HG03175 (cell line): ENCODE results near the gene PTBP1.

Source experiments
- ATAC-seq: cut with Tn5 transposase; IDR thresholded peaks from one replicate; pipeline ENCODE4 v1.9.1; 2021; ENCODE audit warnings: mild to moderate bottlenecking, moderate library complexity; ENCODE audit not compliant: unreplicated experiment

Gene PTBP1

GRCh38 chr19:795691-796581 lies 1.3 kb upstream of the PTBP1 start:
- ATAC-seq: no peak

DNA sequence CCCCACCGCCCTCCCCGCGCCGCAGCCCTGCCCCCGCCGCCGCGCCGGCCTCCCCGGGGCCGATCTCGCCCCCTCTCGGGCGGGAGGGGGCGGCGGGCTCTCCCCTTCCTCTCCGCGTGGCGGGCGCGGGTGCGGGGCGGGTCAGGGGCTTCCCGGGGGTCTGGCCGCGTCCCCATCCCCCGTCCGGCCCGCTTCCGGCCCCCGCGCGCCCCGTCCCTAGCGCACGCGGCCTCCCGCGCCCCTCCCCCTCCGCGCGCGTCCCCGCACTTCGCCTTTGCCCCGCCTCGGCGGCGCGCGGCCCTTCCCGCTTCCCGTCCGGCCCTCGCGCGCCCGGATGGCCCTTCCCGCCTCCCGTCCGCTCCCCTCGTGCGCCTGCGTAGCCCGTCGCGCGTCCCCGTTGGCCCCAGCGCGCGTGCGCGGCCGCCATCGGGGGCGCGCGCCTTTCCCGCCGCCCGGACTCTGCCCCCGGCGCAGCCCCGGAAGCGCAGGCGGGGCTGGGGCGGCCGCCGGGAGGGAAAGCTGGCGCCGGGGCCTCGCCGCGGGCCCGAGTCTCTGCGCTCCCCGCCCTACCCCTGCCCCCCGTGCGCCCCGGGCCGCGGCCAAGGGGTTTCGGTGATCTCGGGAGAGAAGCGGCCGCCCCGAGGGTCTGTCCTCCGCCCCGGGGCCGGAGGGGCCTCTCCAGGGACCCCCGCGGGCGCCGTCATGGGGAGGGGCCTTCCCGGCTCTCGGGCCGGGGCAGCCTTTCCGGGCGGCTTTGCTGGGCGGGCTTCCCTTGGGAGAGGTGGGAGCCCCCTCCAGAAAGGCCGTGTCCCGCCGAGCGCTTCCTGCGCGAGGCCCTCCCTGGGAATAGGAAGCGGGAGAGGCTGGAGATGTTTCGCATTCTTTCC lies 519 bp downstream of the PTBP1 start:
- peak; percentile 40 for ATAC-seq

DNA sequence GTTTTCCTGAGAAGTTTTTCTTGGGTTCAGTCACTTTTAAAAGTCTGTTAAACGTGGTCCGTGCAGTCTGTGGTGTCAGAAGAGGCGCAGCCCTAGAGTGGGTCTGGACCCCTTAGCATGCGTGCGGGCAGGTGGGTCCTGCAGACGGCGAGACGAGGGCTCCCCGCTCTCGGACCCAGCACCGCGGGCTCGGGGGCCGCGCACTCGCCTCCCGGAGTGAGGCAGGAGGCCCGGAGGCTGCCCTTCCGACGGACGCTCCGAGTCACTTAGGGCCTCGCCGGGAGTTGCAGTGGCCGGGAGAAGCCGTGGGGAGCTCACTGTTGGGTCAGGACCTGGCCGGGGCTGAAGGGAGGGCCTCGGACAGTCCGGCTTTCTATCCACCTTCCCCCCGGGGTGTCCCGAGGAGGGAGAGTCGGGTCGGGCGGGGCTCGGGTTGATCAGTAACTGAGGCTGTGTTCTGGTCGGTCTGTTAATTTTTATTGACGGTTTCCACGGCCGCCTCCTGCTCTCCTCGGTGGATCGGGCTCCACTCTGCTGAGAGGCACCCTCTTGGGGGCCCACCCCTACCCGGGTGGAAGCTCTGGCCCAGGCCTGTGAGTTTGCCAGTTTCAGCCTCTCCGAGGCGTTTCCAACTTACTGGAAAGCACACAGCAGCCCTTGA lies 1.3 kb downstream of the PTBP1 start:
- ATAC-seq: no peak

DNA sequence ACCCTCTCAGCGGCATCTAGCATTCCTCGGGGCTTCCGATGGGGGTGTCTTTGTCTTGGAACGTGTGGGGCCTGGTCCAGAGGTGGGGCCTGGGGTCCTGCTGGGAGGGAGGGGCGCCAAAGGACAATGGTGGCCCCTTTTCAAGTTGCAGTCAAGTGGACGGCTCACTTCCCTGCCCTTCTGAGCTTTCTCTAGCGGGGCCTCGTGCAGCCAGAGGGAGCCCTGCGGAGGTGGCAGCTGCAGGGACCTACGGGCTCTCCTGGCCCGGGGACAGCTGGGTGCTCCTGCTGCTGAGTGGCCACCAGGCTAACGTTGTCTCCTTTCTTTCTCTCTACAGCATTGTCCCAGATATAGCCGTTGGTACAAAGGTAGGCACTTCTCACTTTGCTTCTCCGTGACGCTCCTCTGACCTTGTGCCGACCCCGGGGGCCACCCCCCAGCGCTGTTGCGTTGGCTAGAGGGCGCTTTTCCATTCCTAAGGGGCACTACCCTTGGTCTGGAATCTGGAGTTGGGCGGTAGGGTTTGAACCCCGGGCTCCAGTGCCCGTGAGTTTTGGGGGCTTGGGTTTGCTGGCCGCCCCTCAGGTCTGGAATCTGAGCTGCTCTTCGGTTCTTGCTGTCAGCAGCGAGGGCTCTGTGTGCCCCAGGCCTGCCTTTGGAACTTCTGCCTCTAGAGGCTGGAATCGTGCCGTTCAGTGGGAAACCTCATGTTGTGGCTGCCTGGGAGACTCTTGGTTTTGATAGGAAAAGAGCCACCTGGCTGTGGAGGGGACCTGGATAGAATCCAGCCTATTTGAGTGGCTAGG lies 2.0 kb downstream of the PTBP1 start:
- ATAC-seq: no peak

- ATAC-seq: no peak
Observed at GRCh38 chr19:800360-801029, 3.2 kb downstream of the PTBP1 start.

DNA sequence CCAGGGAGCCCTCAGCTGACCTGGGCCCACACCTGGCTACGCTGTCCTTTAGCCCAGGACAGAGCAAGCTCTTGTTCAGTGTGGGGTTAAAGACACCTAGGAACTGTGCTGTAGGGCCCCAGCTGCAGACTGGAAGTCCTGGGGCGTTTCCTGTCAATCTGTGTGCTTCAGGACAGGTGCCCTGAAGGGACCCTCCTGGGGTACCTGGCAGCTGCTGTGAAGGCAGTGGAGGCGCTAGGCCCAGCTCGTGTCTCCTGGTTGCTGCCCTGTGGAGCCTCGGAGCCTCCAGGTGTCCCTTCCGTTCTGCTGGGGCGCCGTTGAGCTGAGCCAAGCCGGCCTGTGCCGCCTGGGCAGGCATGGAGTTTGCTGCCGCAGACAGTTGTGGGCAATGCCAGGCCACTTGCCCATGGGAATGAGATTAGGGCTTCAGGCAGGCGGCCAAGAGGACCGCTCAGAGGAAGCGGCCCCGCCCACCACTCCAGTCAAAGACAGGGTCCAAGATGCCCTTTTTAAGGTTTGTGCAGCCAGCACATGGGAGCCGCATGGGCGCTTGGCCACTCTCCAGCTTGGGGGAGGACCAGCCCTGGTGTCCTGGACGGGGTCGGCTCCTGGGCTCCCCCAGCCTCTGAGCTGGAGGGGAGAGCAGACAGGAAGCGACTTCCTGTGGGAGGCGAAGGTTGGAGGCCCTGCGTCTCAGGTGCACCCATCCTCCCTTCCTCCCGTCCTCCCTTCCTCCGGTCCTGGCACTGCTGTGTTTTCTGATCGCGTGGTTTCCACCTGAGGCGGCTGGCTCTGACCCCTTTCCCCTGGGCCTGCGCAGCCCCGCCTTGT lies 4.0 kb downstream of the PTBP1 start:
- ATAC-seq: no peak

- no peak for ATAC-seq
Observed at GRCh38 chr19:801861-802497, 4.7 kb downstream of the PTBP1 start.

DNA sequence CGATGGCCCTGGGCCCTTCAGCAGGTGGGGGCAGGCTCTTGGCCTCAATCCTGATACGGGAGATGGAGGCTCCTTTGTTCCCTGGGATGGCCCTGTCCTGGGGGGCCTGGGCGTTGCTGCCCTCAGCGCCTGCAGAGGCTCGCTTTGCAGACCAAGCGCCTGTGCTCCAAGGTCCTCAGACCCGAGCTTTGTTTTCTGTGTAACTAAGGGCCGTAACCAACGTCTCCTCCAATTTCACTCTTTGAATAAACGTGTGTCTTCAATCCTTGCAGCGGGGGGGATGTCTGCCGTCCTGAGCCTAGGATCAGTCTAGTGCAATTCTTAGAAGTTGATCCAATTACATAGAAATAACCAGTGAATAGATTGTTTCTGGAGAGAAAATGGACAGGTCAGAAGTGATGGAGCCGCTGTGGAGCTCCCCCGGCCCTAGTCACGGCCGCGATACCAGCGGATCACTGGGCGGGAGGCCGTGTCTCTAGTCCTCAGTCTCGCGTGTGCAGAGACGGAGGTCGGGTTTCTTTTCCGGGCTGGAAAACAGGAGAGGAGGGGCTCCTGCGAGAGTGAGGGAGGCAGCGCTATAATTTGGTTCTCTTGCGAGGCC lies 5.3 kb downstream of the PTBP1 start:
- ATAC-seq: no peak

DNA sequence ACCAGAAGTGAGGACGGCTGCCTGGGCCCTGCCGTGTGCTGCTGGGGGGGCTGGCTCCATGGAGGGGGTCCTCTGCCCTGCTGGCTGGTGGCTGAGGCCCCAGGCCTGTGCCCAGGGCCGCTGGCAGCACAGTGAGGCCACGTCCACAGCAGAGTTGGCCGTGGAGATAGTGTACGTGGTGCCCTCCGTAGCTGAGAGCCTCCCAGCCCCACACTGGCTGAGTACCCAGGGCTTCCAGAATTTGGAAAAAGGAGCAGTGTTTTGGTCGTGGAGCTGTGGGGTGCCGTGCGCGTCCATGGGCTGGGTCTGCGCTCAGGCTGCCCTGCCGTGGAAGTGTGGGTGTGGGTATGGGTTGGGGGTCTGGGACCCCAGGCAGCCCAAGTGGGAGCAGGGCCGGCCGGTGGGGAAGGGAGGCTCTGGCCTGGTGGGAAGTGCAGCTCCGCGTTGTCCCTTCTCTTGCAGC lies 5.9 kb downstream of the PTBP1 start:
- no peak for ATAC-seq

DNA sequence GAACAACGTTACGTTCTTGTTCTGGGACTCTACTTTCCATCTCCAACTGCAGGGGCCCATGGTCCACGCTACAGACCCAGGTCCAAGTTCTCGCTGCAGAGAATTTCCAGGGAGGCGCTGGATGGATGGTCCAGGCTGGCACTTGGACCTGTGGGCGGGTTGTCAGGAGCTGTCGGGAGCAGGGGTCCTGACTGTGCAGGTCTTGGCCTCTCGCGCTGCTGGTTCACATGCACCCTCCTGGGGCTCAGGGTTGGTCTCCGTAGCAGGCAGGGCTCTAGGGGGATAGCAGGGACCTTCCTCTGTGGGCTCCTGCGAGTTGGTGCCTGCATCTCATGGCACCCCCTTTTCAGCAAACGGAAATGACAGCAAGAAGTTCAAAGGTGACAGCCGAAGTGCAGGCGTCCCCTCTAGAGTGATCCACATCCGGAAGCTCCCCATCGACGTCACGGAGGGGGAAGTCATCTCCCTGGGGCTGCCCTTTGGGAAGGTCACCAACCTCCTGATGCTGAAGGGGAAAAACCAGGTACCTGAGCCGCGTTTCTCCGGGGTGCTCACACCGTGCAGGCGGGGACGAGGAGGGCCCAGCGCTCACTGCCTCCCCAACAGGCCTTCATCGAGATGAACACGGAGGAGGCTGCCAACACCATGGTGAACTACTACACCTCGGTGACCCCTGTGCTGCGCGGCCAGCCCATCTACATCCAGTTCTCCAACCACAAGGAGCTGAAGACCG lies 6.6 kb downstream of the PTBP1 start:
- no peak for ATAC-seq

DNA sequence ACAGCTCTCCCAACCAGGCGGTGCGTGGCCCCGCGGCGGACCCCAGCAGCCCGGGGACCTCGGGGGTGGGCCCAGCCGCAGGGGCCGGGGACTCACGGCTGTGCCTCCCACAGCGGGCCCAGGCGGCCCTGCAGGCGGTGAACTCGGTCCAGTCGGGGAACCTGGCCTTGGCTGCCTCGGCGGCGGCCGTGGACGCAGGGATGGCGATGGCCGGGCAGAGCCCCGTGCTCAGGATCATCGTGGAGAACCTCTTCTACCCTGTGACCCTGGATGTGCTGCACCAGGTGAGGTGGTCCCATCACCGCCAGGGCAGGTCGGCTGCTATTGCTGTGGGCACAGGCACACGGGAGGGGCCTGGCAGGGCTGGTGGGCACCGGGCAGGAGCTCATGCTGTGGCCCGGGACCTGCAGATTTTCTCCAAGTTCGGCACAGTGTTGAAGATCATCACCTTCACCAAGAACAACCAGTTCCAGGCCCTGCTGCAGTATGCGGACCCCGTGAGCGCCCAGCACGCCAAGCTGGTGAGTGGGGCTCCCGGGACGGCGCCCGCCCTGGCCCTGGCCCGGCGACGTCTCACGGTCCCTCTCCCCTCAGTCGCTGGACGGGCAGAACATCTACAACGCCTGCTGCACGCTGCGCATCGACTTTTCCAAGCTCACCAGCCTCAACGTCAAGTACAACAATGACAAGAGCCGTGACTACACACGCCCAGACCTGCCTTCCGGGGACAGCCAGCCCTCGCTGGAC lies 7.3 kb downstream of the PTBP1 start:
- no peak for ATAC-seq

- ATAC-seq: no peak
Observed at GRCh38 chr19:805166-805551, 7.9 kb downstream of the PTBP1 start.

DNA sequence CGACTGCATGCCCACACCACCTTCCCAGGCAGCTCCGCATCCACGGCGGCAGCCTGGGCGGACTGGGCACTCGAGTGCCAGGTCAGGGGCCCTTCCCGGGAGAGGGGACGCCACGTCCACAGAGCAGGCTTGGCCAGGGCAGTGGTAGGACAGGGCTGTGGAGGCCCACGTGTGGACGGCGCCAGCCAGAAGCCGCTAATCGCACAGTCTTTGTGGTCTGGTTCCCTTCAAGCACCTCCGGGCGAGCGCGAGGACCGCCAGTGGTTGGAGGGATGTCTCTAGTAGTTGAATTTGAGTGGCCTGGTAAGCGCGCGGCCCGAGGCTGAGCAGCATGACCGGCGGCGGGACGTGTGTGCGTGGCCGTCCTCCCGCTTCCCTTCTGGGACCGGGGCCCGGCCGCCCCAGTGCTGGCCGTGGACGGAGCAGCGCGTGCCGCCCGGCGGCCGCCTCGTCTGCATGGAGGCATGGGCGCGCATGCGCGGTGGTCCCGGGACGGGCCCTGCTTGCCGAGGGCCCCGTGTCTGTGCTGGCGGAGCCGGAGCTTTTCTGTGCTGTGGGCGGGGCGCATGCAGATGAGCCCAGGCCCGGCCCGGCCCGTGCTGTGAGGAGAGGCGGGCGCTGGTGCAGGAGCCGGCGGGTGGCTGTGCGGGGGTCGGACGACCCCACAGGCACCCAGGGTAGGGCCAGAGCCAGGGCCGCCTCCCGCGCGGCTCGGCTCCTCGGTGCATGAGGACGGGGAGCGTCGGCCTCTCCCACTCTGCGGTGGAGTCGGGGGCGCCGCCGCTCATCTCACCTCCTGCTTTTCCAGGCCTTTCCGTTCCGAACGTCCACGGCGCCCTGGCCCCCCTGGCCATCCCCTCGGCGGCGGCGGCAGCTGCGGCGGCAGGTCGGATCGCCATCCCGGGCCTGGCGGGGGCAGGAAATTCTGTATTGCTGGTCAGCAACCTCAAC lies 8.6 kb downstream of the PTBP1 start:
- no peak for ATAC-seq

DNA sequence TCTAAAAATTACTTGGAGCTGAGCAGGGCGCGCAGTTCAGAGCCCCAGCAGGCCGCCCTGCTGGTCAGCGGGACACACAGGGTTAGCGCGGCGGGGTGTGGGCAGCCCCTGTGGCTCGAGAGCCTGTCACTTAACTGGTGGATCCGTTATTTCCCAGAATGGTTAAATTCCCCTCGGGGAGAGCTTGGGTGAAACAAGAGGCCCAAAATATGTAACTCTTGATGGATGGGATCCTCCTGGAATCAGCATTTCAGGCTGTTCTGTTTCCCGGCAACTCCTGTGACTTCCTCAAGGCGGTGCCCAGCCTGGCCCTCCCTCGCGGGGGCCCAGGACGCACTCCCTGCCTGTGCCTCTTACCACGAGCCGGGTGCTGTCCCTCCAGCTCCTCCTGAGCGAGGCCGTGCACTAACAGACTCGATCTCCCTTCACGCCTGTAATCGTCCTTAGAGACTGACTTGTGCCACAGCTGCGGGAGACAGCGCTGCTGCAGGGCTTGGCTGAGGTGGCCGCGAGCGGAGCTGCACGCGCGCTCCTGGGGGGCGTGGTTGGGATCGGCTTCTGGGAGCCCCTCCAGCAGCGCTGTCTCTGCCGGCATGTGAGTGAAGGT lies 9.7 kb downstream of the PTBP1 start:
- ATAC-seq: no peak
